ENCODE data around the gene FOXRED2.
"Not testable (repeated sequence)": the region's sequence is repeated elsewhere in the genome, so short reads cannot be mapped to it uniquely, and the experiment has no call there.

FOXRED2 gene

GRCh38 chr22:36469094-36469710 is 37.6 kb downstream of the FOXRED2 start:
- no peak for DNase-seq (ENCODE audit: low spot score)

GRCh38 chr22:36467946-36468345 is 38.9 kb downstream of the FOXRED2 start:
- peak; percentile 96 for DNase-seq (ENCODE audit: low spot score)

- peak; percentile 91 for DNase-seq (ENCODE audit: low spot score)
Observed at GRCh38 chr22:36467042-36467810, 39.6 kb downstream of the FOXRED2 start.

DNA sequence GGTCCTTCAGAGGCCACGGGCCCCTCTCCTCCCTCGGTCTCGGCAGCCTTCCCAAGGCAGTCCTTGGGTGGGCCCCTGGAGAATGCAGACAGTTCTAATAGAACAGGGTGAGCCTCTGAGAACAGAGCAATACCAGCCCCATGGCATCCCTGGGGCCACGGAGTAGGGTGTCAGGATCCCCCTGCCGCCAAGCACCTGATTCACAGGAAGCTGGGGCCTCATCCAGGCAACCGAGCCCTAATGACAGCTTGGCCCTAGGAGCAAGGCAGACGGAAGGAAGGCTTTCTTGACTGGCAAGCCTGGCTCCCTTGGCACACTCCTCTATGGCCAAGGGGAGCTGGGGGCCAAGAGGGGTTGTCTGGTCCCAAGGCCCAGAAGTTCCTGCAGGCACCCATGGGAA is 40.6 kb downstream of the FOXRED2 start:
- DNase-seq (ENCODE audit: low spot score): no peak

GRCh38 chr22:36465232-36466021 is 41.4 kb downstream of the FOXRED2 start:
- peak; percentile 85 for DNase-seq (ENCODE audit: low spot score)

- no peak for DNase-seq (ENCODE audit: low spot score)
Observed at GRCh38 chr22:36464715-36465231, 42.1 kb downstream of the FOXRED2 start.

GRCh38 chr22:36463783-36464184 is 43.1 kb downstream of the FOXRED2 start:
- DNase-seq (ENCODE audit: low spot score): no peak

DNA sequence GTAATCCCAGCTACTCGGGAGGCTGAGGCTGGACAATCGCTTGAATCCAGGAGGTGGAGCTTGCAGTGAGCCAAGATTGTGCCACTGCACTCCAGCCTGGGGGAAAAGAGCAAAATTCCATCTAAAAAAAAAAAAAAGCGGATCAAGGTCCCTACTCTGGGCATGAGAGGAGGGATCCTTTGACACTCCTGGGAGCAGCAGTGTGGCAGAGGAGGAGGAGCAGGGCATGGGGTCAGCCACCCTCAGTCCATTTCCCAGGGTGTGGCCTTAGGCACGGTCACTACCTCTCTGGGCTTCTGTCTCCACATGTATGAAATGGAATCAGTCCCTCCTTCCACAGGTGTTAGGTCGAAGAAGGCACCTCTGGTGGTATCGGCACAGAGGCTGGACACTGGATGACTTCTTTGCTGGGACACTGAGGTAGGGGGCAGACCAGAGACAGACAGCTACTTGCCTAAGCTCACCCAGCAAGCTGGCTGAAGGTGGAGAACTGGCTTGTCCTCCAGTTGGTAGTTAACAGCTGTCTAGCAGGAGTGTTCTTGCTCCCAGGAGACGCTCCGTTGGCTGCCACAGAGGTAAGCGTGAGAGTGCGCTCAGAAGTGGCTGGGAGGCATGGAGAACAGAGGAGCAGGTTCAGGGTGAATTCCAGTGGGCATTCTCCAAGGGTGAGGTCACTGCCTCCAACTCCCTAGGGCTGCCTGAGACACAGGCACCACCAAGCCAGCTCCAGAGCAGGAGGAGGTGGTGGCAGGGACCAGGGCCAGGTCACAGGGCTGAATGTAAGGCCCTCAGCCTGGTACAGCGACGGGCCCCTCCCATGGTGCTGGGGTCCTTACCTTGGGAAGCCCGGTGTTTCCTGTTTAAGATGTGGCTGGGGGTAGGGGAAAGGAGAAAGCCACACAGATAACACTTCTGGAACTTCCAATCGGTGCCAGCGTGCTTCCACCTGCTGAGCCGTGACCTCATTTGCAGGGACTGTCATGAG is 44.9 kb downstream of the FOXRED2 start:
- DNase-seq (ENCODE audit: low spot score): peak; percentile 89

- no peak for DNase-seq (ENCODE audit: low spot score)
Observed at GRCh38 chr22:36460202-36460601, 46.6 kb downstream of the FOXRED2 start.

- DNase-seq (ENCODE audit: low spot score): peak; percentile 91
Observed at GRCh38 chr22:36457688-36458450, 49.0 kb downstream of the FOXRED2 start.

DNA sequence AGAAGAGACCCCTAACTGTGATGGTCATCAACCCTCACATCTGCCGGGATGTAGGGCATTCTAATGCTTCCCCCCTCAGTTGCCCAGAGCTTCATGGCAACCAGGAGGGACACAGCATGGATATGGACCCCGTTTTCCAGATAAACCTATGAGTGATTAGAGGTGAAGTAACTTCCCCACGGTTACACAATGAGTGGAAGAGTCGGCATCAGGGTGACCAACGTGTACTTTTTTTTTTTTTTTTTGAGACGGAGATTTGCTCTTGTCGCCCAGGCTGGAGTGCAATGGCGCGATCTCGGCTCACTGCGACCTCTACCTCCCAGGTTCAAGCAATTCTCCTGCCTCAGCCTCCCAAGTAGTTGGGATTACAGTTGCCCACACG is 50.4 kb downstream of the FOXRED2 start:
- no peak for DNase-seq (ENCODE audit: low spot score)

GRCh38 chr22:36455571-36456463 is 51.0 kb downstream of the FOXRED2 start:
- DNase-seq (ENCODE audit: low spot score): no peak

DNA sequence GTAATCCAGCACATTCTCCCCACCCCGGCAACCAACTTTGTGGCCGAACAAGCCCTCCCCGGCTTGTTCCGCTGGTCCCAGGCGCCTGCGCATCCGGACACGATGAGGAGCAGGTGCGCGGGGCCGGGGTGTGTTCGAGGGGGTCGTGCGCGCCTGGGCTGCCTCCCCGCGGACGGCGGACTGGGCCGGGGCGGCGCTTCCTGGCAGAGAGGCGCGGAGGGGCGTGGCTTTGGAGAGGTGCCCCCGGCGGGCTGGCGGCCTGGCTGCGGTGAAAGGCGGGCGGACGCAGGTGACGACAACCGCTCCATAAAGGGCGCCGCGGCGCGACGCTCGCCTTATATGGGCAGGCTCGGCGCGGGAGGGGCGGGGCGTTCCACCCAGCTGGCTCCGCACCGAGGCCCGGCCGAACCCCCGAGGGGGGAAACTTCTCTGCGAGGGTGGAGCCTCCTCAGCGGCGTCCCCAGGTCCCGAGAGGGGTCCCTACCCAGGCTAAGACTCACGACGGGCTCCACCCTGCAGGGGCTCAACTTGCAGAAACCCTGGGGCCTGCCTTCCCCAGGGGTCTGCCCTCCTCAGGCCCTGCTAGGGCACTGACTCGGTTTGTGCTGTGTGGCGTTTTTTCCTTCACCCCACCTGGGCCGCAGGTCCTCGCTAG is 51.8 kb downstream of the FOXRED2 start:
- DNase-seq (ENCODE audit: low spot score): peak; percentile 68

GRCh38 chr22:36453855-36454378 is 52.9 kb downstream of the FOXRED2 start:
- no peak for DNase-seq (ENCODE audit: low spot score)

DNA sequence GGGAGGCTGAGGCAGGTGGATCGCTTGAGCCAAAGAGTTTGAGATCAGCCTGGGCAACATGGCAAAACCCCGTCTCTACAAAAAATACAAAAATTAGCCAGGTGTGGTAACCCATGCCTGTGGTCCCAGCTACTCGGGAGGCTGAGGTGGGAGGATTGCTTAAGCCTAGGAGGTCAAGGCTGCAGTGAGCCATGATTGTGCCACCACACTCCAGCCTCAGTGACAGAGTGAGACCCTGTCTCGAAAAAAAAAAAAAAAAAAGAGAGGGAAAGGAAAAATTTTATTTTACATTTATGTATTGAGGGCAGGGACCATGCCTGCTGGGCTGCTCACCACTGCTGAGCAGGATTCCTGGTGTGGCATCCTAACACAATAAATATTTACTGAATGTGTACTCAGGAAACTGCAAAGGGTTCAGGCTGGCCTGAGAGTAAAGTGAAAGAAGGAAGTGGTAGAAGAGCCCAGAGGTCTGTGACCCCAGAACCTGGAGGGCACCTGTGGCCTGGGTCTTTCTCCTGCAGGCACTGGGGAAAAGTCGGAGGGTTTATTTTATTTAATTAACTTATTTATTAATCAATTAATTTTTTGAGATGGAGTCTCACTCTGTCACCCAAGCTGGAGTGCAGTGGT is 53.7 kb downstream of the FOXRED2 start:
- not testable (repeated sequence) for DNase-seq (ENCODE audit: low spot score)

- no peak for DNase-seq (ENCODE audit: low spot score)
Observed at GRCh38 chr22:36452250-36452977, 54.4 kb downstream of the FOXRED2 start.

DNA sequence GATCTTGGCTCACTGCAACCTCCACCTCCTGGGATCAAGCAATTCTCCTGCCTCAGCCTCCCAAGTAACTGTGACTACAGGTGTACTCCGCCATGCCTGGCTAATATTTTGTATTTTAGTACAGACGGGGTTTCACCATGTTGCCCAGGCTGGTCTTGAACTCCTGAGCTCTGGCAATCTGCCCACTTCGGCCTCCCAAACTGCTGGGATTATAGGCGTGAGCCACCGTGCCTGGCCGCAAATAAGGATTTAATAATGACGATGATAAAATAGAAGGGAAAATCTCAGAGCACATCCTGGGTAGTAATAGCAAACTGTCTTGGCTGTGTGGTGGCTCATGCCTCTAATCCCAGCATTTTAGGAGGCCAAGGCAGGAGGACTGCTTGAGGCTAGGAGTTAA is 55.9 kb downstream of the FOXRED2 start:
- not testable (repeated sequence) for DNase-seq (ENCODE audit: low spot score)

All from hepatic stellate cell (primary cell).